KOPT-K1 (cell line): ENCODE data around the gene NFKB2.

Experiments
- H3K27ac ChIP-seq: fragments of 200-600 bp; sonication (generic); 2 replicates; pipeline ENCODE4 v1.5.1; 2016; ENCODE audit warnings: antibody characterized with exemption, mild to moderate bottlenecking, low read depth, low read length; ENCODE audit not compliant: poor library complexity, severe bottlenecking
- H3K36me3 ChIP-seq: fragments of 200-600 bp; sonication (generic); 2 replicates; pipeline ENCODE4 v1.5.1; 2017; ENCODE audit warnings: antibody characterized with exemption, mild to moderate bottlenecking, low read length, moderate library complexity; ENCODE audit not compliant: insufficient read depth
- H3K9me3 ChIP-seq: fragments of 200-600 bp; sonication (generic); 2 replicates; pipeline ENCODE4 v1.5.1; 2017; ENCODE audit warnings: antibody characterized with exemption, low read length, mild to moderate bottlenecking; ENCODE audit not compliant: insufficient read depth, poor library complexity, severe bottlenecking

NFKB2 gene

GRCh38 chr10:102435529-102436233, 40.2 kb downstream of the NFKB2 start:
- Histone ChIP-seq H3K36me3 (no peaks in the 10 kb centered on the region; the same call in 1 of the 2 replicates), H3K9me3 (no peaks in the 10 kb centered on the region), H3K27ac (peak overlapping the region; percentile 70)

- Histone ChIP-seq H3K27ac (peak overlapping the region; percentile 70), H3K9me3 (no peaks in the 10 kb centered on the region), H3K36me3 (no peaks in the 10 kb centered on the region; the same call in 1 of the 2 replicates)
Measured at GRCh38 chr10:102436312-102436711, 40.8 kb downstream of the NFKB2 start.

- no peak overlapping the region for H3K27ac ChIP-seq
- H3K9me3 ChIP-seq = no peaks in the 10 kb centered on the region
- no peaks in the 10 kb centered on the region; the same call in 1 of the 2 replicates for H3K36me3 ChIP-seq
Measured at GRCh38 chr10:102437515-102437914, 42.0 kb downstream of the NFKB2 start.

GRCh38 chr10:102438374-102438773, 42.9 kb downstream of the NFKB2 start:
- H3K9me3 ChIP-seq = no peaks in the 10 kb centered on the region
- no peaks in the 10 kb centered on the region; the same call in 1 of the 2 replicates for H3K36me3 ChIP-seq
- H3K27ac ChIP-seq = no peak overlapping the region

- no peak overlapping the region for H3K27ac ChIP-seq
- H3K9me3 ChIP-seq = no peaks in the 10 kb centered on the region
- no peaks in the 10 kb centered on the region for H3K36me3 ChIP-seq
Measured at GRCh38 chr10:102444851-102445250, 49.3 kb downstream of the NFKB2 start.

GRCh38 chr10:102449321-102450123, 54.0 kb downstream of the NFKB2 start:
- H3K9me3 ChIP-seq = no peaks in the 10 kb centered on the region
- peak overlapping the region; percentile 83 for H3K27ac ChIP-seq
- H3K36me3 ChIP-seq = peaks cover 30% of the 10 kb centered on the region

- H3K9me3 ChIP-seq = no peaks in the 10 kb centered on the region
- peaks cover 36% of the 10 kb centered on the region for H3K36me3 ChIP-seq
- peak overlapping the region; percentile 83 for H3K27ac ChIP-seq
Measured at GRCh38 chr10:102450124-102450373, 54.5 kb downstream of the NFKB2 start.

GRCh38 chr10:102450374-102451104, 55.0 kb downstream of the NFKB2 start:
- H3K9me3 ChIP-seq = no peaks in the 10 kb centered on the region
- H3K27ac ChIP-seq = peak overlapping the region; percentile 83
- H3K36me3 ChIP-seq = peaks cover 39% of the 10 kb centered on the region

GRCh38 chr10:102451105-102451969, 55.8 kb downstream of the NFKB2 start, which contains the start of gene C10orf95:
C10orf95 (minus strand) TSS chr10:102451543; CDS start chr10:102451093, 450 bp downstream.
- H3K9me3 ChIP-seq = no peaks in the 10 kb centered on the region
- peak within 1 kb of the TSS; percentile 83 for H3K27ac ChIP-seq
- H3K36me3 ChIP-seq = peaks cover 47% of the 10 kb centered on the region
